Measurements from ENCODE around the gene ALDH4A1.
A peak's percentile ranks its signal among the peaks of the same experiment; 100 is the strongest.

ALDH4A1 gene

GRCh38 chr1:18928406-18928805 is 26.1 kb upstream of the ALDH4A1 start:
- peaks cover 4% of the 10 kb centered on the region for H3K9me3 ChIP-seq (ENCODE audit: insufficient read depth, low read depth, low read length)
- no peaks in the 10 kb centered on the region for H3K27me3 ChIP-seq (ENCODE audit: insufficient read depth, low read length)
- H4K12ac ChIP-seq (ENCODE audit: low read depth, low read length): no peak overlapping the region
- H3K23ac ChIP-seq (ENCODE audit: low read length): no peak overlapping the region
- H2AFZ ChIP-seq (ENCODE audit: insufficient read depth, low read length, poor library complexity): no peak overlapping the region
- no peak overlapping the region for H3K4ac ChIP-seq (ENCODE audit: low read depth, low read length)
- H3K79me2 ChIP-seq (ENCODE audit: control insufficient read depth, insufficient read depth, low read length, poor library complexity): peaks cover 9% of the 10 kb centered on the region
- H3K4me2 ChIP-seq (ENCODE audit: low read length): no peak overlapping the region
- H3K18ac ChIP-seq (ENCODE audit: low read length): no peak overlapping the region
- DNase-seq: no peak
- H3K9ac ChIP-seq (ENCODE audit: low read length): no peak overlapping the region
- H3K36me3 ChIP-seq (ENCODE audit: control insufficient read depth in 1 of 2, insufficient read depth in 2 of 2, low read length in 2 of 2): no peaks in the 10 kb centered on the region
- peaks cover 28 to 48% of the 10 kb centered on the region in 2 experiments for H3K4me1 ChIP-seq (ENCODE audit: control insufficient read depth in 1 of 2, insufficient read depth in 2 of 2, low read length in 2 of 2)
- no peak overlapping the region for H3K4me3 ChIP-seq (ENCODE audit: low read depth, low read length)
- H3K79me1 ChIP-seq (ENCODE audit: low read length): peaks cover 21% of the 10 kb centered on the region
- no peak overlapping the region for H3K14ac ChIP-seq (ENCODE audit: low read length)
- H2BK120ac ChIP-seq (ENCODE audit: insufficient read depth, low read length, poor library complexity): no peak overlapping the region
- no peak overlapping the region for H3K27ac ChIP-seq (ENCODE audit: low read depth, low read length)
- H4K91ac ChIP-seq (ENCODE audit: low read depth, low read length): peak overlapping the region; percentile 23
- no peak overlapping the region for H2AK5ac ChIP-seq (ENCODE audit: low read length)
- H4K8ac ChIP-seq (ENCODE audit: low read depth, low read length): no peak overlapping the region
- no peak overlapping the region for H2BK12ac ChIP-seq (ENCODE audit: low read length)
- WGBS (ENCODE audit: extremely low coverage, insufficient coverage, insufficient read length): no CpG with 5 or more reads among the region's 8 CpGs
- H2BK5ac ChIP-seq (ENCODE audit: low read depth, low read length, poor library complexity): no peak overlapping the region

DNA sequence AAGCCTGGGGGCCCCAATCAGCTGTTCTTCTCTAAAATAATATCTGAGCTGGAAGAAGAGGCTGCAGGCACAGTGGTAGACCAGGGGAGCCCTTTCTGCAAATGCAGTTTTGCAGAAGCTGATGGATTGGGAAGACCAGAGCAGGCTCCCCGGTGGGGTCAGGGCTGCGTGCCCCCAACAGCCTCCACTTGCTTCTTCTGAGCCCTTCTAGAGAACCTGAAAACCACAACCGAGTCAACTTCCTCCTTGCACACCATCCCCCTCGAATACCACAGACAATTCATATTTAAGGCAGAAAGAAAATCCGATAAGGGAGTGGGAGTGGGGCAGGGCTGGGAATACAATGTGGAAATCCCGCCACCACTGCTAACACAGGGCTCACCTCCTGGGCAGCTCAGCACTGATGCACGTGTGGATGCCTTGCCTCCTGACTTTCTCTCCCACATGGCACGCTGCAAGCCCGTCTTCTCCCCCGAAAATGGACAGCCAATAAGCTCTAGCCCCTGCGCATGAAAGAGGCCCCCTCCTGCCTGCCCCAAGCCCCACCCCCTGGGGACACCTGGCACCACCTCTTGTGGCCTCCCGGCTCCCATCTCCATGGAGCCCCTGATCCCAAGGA is 25.4 kb upstream of the ALDH4A1 start:
- no CpG with 5 or more reads among the region's 12 CpGs for WGBS (ENCODE audit: extremely low coverage, insufficient coverage, insufficient read length)
- Histone ChIP-seq H3K4me1 (ENCODE audit: control insufficient read depth in 1 of 2, insufficient read depth in 2 of 2, low read length in 2 of 2) (peaks cover 33 to 50% of the 10 kb centered on the region in 2 experiments), H3K4me2 (ENCODE audit: low read length) (no peak overlapping the region), H2BK120ac (ENCODE audit: insufficient read depth, low read length, poor library complexity) (no peak overlapping the region), H3K9me3 (ENCODE audit: insufficient read depth, low read depth, low read length) (peaks cover 3% of the 10 kb centered on the region), H3K14ac (ENCODE audit: low read length) (no peak overlapping the region), H3K27me3 (ENCODE audit: insufficient read depth, low read length) (no peaks in the 10 kb centered on the region), H3K18ac (ENCODE audit: low read length) (no peak overlapping the region), H3K79me2 (ENCODE audit: control insufficient read depth, insufficient read depth, low read length, poor library complexity) (peaks cover 14% of the 10 kb centered on the region), H4K12ac (ENCODE audit: low read depth, low read length) (no peak overlapping the region), H3K27ac (ENCODE audit: low read depth, low read length) (no peak overlapping the region), H2AFZ (ENCODE audit: insufficient read depth, low read length, poor library complexity) (no peak overlapping the region), H3K36me3 (ENCODE audit: control insufficient read depth in 1 of 2, insufficient read depth in 2 of 2, low read length in 2 of 2) (no peaks in the 10 kb centered on the region), H3K9ac (ENCODE audit: low read length) (no peak overlapping the region), H4K91ac (ENCODE audit: low read depth, low read length) (peak overlapping the region; percentile 97), H3K23ac (ENCODE audit: low read length) (no peak overlapping the region), H3K79me1 (ENCODE audit: low read length) (peaks cover 25% of the 10 kb centered on the region), H4K8ac (ENCODE audit: low read depth, low read length) (no peak overlapping the region), H3K4me3 (ENCODE audit: low read depth, low read length) (no peak overlapping the region), H2AK5ac (ENCODE audit: low read length) (no peak overlapping the region), H2BK5ac (ENCODE audit: low read depth, low read length, poor library complexity) (no peak overlapping the region), H2BK12ac (ENCODE audit: low read length) (no peak overlapping the region), H3K4ac (ENCODE audit: low read depth, low read length) (no peak overlapping the region)
- no peak for DNase-seq

DNA sequence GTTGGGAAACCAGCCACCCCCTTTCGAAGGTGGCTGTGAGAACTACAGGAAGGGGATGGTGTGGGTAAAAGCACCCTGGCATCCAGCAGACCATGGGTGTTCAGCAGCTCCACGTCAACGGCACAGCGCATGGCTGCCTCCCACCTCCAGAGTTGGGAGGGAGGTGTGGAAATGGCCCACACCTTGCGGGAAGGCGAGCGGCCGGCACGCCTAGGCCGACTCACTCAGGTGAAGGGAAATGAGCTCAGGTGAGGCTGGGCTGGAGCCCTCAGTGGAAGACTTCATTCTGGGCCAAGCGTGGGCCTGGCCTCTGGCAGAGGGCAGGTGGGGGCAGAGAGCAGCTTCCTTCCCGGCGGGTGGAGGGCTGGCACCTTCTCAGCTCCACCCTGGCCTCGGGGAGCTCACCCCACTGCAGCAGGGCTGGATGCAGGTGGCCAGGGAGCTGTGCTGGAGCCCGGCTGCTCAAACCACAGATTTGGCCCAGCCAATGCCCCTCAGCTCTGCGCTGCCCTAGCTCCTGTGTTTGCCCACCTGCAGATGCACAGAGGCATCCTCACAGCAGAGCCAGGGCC is 24.8 kb upstream of the ALDH4A1 start:
- H2AK5ac ChIP-seq (ENCODE audit: low read length): peak overlapping the region; percentile 98
- peak overlapping the region; percentile 88 for H3K14ac ChIP-seq (ENCODE audit: low read length)
- no peak overlapping the region for H3K4me2 ChIP-seq (ENCODE audit: low read length)
- peak overlapping the region; percentile 92 for H2BK12ac ChIP-seq (ENCODE audit: low read length)
- peaks cover 1% of the 10 kb centered on the region for H3K9me3 ChIP-seq (ENCODE audit: insufficient read depth, low read depth, low read length)
- no peak for DNase-seq
- H3K79me1 ChIP-seq (ENCODE audit: low read length): peaks cover 30% of the 10 kb centered on the region
- peaks cover 18% of the 10 kb centered on the region for H3K79me2 ChIP-seq (ENCODE audit: control insufficient read depth, insufficient read depth, low read length, poor library complexity)
- H2BK5ac ChIP-seq (ENCODE audit: low read depth, low read length, poor library complexity): peak overlapping the region; percentile 53
- H3K36me3 ChIP-seq (ENCODE audit: control insufficient read depth in 1 of 2, insufficient read depth in 2 of 2, low read length in 2 of 2): no peaks in the 10 kb centered on the region
- WGBS (ENCODE audit: extremely low coverage, insufficient coverage, insufficient read length): no CpG with 5 or more reads among the region's 16 CpGs
- peak overlapping the region; percentile 92 for H3K18ac ChIP-seq (ENCODE audit: low read length)
- H4K91ac ChIP-seq (ENCODE audit: low read depth, low read length): peak overlapping the region; percentile 97
- peaks cover 34 to 50% of the 10 kb centered on the region in 2 experiments for H3K4me1 ChIP-seq (ENCODE audit: control insufficient read depth in 1 of 2, insufficient read depth in 2 of 2, low read length in 2 of 2)
- H3K27ac ChIP-seq (ENCODE audit: low read depth, low read length): peak overlapping the region; percentile 55
- peak overlapping the region; percentile 86 for H4K8ac ChIP-seq (ENCODE audit: low read depth, low read length)
- no peak overlapping the region for H3K9ac ChIP-seq (ENCODE audit: low read length)
- H3K4ac ChIP-seq (ENCODE audit: low read depth, low read length): peak overlapping the region; percentile 59
- H3K27me3 ChIP-seq (ENCODE audit: insufficient read depth, low read length): no peaks in the 10 kb centered on the region
- no peak overlapping the region for H3K23ac ChIP-seq (ENCODE audit: low read length)
- peak overlapping the region; percentile 51 for H2AFZ ChIP-seq (ENCODE audit: insufficient read depth, low read length, poor library complexity)
- peak overlapping the region; percentile 37 for H4K12ac ChIP-seq (ENCODE audit: low read depth, low read length)
- H2BK120ac ChIP-seq (ENCODE audit: insufficient read depth, low read length, poor library complexity): peak overlapping the region; percentile 85
- no peak overlapping the region for H3K4me3 ChIP-seq (ENCODE audit: low read depth, low read length)

DNA sequence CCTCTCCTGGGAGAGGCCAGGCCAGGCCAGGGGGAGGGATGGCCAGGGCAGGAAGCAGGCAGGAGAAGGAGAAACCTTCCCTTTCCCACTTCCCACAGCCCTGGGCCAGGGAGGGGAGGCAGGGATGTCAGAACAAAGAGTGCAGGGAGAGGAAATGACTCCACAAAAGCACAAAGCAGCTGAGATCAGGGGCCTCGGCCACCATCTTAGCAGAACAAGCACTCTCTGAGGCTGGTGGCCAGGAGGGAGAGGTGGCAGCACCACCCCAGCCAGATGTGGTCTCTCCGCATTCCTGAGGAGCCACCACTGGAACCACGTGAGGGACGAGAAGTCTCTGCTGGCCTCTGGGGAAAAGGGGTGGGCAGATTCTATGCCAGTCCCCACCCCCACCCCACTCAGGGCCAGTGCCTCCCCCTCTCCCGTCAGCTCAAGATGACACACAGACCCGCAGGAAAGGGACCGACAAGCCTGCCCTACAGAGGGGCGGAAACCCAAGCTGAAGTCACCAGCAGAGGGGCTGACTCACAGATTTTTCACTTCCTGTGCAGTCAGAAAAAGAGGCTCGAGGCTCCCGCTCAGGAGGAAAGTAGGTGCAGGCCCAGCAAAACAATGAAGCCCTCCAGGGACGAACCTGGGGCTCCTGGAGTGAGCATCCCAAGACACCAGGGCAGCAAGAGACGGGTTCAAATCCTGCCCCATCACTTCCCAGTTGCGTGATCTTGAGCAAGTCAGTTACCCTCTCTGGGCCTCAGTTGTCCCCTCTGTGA is 24.1 kb upstream of the ALDH4A1 start:
- Histone ChIP-seq H4K91ac (ENCODE audit: low read depth, low read length) (peak overlapping the region; percentile 97), H3K4me3 (ENCODE audit: low read depth, low read length) (no peak overlapping the region), H3K23ac (ENCODE audit: low read length) (no peak overlapping the region), H3K79me2 (ENCODE audit: control insufficient read depth, insufficient read depth, low read length, poor library complexity) (peaks cover 16% of the 10 kb centered on the region), H2AK5ac (ENCODE audit: low read length) (peak overlapping the region; percentile 98), H2BK5ac (ENCODE audit: low read depth, low read length, poor library complexity) (peak overlapping the region; percentile 65), H3K9ac (ENCODE audit: low read length) (no peak overlapping the region), H3K36me3 (ENCODE audit: control insufficient read depth in 1 of 2, insufficient read depth in 2 of 2, low read length in 2 of 2) (no peaks in the 10 kb centered on the region), H4K12ac (ENCODE audit: low read depth, low read length) (no peak overlapping the region), H4K8ac (ENCODE audit: low read depth, low read length) (peak overlapping the region; percentile 86), H3K27ac (ENCODE audit: low read depth, low read length) (peak overlapping the region; percentile 77), H2BK120ac (ENCODE audit: insufficient read depth, low read length, poor library complexity) (peak overlapping the region; percentile 85), H3K18ac (ENCODE audit: low read length) (peak overlapping the region; percentile 92), H3K4me1 (ENCODE audit: control insufficient read depth in 1 of 2, insufficient read depth in 2 of 2, low read length in 2 of 2) (peaks cover 41 to 57% of the 10 kb centered on the region in 2 experiments), H3K4me2 (ENCODE audit: low read length) (peak overlapping the region; percentile 31), H3K27me3 (ENCODE audit: insufficient read depth, low read length) (no peaks in the 10 kb centered on the region), H2BK12ac (ENCODE audit: low read length) (peak overlapping the region; percentile 92), H3K14ac (ENCODE audit: low read length) (peak overlapping the region; percentile 88), H3K9me3 (ENCODE audit: insufficient read depth, low read depth, low read length) (peaks cover 1% of the 10 kb centered on the region), H3K79me1 (ENCODE audit: low read length) (peaks cover 36% of the 10 kb centered on the region), H3K4ac (ENCODE audit: low read depth, low read length) (no peak overlapping the region), H2AFZ (ENCODE audit: insufficient read depth, low read length, poor library complexity) (peak overlapping the region; percentile 51)
- WGBS (ENCODE audit: extremely low coverage, insufficient coverage, insufficient read length): no CpG with 5 or more reads among the region's 13 CpGs
- peak; percentile 77 to 84 for DNase-seq
